ENCODE measurements around the gene KRT15. TPM values are rescaled to one million over a fixed set of nuclear protein-coding genes. Genes with fewer than 3 reads are reported as not detected.

Gene KRT15
- total and polyA plus RNA-seq, 2 donors (not counting 1 experiment from before 2014, with no cell fraction given), result not detected

DNA sequence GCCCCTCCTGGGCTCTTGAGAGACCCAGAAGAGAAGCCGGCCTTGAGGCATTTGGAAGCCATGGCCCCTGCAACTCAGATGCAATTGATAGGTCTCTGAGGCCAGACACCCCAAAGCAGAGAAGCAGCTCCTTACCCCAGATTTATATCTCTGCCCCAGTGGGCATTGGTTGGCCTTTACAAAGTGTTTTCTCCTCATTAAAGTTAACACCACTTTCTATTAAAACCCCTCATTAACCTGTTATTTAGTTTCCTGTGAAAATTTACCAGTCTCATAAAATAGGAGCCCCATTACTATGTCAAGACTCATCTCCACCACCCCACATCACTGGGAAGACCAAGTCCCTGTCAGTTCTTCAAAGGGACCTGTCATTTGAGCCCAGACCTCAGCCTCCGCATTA is 37.7 kb downstream of the KRT15 start, which contains the start of gene KRT35:
Gene KRT35, minus strand, starts transcription at position 116 of the 400 bp plus-strand sequence. Its CDS starts 54 bp downstream, at position 62.
- ATAC-seq (ENCODE audit: low read depth) (no peak), DNase-seq (no peak)
- H3K27ac ChIP-seq (ENCODE audit: low read length in 2 of 2), result no peak within 1 kb of the TSS
- intact Hi-C loops (cut with micrococcal nuclease), result no loop called here
- Mint-ChIP-seq H3K4me1 (peaks cover 4% of the 10 kb centered on the region), H3K4me3 (no peak within 1 kb of the TSS), H3K27ac (no peak within 1 kb of the TSS), H3K27me3 (peaks cover 11% of the 10 kb centered on the region), H3K9me3 (ENCODE audit: insufficient read depth) (no peaks in the 10 kb centered on the region)
- no peak within 1 kb of the TSS for H3K4me3 ChIP-seq (ENCODE audit: control extremely low read depth in 1 of 5, extremely low read depth in 1 of 5, insufficient read depth in 1 of 5, low read depth in 2 of 5, low read length in 4 of 5)
- WGBS (ENCODE audit: insufficient coverage), result 100% methylated on average over 2 of the region's 2 CpGs
- no peak for TF ChIP-seq EZH2 (IDR thresholded peaks at IDR 0.05; ENCODE audit: borderline replicate concordance, insufficient read depth, low read depth, low read length, poor library complexity, severe bottlenecking)
- TF ChIP-seq, protein P1, sequence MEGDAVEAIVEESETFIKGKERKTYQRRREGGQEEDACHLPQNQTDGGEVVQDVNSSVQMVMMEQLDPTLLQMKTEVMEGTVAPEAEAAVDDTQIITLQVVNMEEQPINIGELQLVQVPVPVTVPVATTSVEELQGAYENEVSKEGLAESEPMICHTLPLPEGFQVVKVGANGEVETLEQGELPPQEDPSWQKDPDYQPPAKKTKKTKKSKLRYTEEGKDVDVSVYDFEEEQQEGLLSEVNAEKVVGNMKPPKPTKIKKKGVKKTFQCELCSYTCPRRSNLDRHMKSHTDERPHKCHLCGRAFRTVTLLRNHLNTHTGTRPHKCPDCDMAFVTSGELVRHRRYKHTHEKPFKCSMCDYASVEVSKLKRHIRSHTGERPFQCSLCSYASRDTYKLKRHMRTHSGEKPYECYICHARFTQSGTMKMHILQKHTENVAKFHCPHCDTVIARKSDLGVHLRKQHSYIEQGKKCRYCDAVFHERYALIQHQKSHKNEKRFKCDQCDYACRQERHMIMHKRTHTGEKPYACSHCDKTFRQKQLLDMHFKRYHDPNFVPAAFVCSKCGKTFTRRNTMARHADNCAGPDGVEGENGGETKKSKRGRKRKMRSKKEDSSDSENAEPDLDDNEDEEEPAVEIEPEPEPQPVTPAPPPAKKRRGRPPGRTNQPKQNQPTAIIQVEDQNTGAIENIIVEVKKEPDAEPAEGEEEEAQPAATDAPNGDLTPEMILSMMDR (IDR thresholded peaks at IDR 0.05), result no peak
- CTCF ChIA-PET, result no interaction called here
- H3K79me2 ChIP-seq (ENCODE audit: control insufficient read depth, insufficient read depth, low read length), result no peaks in the 10 kb centered on the region
- H3K9ac ChIP-seq (ENCODE audit: low read length), result no peak within 1 kb of the TSS
- H2AFZ ChIP-seq (ENCODE audit: insufficient read depth, low read depth, low read length, poor library complexity, severe bottlenecking), result no peak within 1 kb of the TSS
- H3K9me3 ChIP-seq (ENCODE audit: control extremely low read depth in 1 of 3, control insufficient read depth in 2 of 3, insufficient read depth in 1 of 3, low read length in 2 of 3), result no peaks in the 10 kb centered on the region
- POLR2A ChIA-PET, result no interaction called here
- no peaks in the 10 kb centered on the region for H4K20me1 ChIP-seq (ENCODE audit: control insufficient read depth, insufficient read depth, low read length, poor library complexity, severe bottlenecking)
- no peaks in the 10 kb centered on the region for H3K27me3 ChIP-seq (replicated peaks in 1 of 4; ENCODE audit: control extremely low read depth in 1 of 4, control insufficient read depth in 3 of 4, insufficient read depth in 4 of 4, low read length in 3 of 4)
- peaks cover 4 to 6% of the 10 kb centered on the region in 2 donors for H3K4me1 ChIP-seq (ENCODE audit: control insufficient read depth in 2 of 2, insufficient read depth in 2 of 2, low read length in 2 of 2)
- H3K4me2 ChIP-seq (replicated peaks; ENCODE audit: low read depth, low read length, poor library complexity, severe bottlenecking), result no peak within 1 kb of the TSS
- no peaks in the 10 kb centered on the region for H3K36me3 ChIP-seq (replicated peaks in 1 of 2; ENCODE audit: control extremely low read depth in 1 of 2, control insufficient read depth in 1 of 2, extremely low read depth in 1 of 2, insufficient read depth in 2 of 2, low read length in 1 of 2)

DNA sequence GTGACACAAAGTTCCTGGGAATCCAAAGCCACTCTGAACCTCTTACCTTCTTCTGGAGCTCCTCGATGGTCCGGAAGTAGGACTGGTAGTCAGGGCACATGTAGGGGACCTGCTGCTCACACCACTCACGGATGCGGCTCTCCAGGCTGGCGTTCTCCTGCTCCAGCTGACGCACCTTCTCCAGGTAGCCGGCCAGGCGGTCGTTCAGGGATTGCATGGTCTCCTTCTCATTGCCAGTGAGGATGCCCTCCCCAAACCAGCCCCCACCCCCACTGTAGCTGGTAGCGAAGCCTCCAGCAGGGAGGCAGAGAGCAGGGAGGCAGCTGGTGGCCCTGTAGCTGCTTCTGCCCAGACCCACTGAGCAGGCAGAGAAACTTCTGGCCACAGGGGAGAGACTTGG is 38.1 kb downstream of the KRT15 start:
- ChIA-PET POLR2A (no interaction called here), CTCF (no interaction called here)
- H3K9me3 Mint-ChIP-seq (ENCODE audit: insufficient read depth), result no peaks in the 10 kb centered on the region

More for the DNA sequence above, 38.1 kb downstream of the KRT15 start:
- Histone ChIP-seq H3K9me3 (ENCODE audit: control extremely low read depth in 1 of 3, control insufficient read depth in 2 of 3, insufficient read depth in 1 of 3, low read length in 2 of 3) (no peaks in the 10 kb centered on the region), H3K4me3 (ENCODE audit: control extremely low read depth in 1 of 5, extremely low read depth in 1 of 5, insufficient read depth in 1 of 5, low read depth in 2 of 5, low read length in 4 of 5) (no peak overlapping the region), H3K4me1 (ENCODE audit: control insufficient read depth in 2 of 2, insufficient read depth in 2 of 2, low read length in 2 of 2) (peaks cover 4 to 6% of the 10 kb centered on the region in 2 donors), H3K36me3 (replicated peaks in 1 of 2; ENCODE audit: control extremely low read depth in 1 of 2, control insufficient read depth in 1 of 2, extremely low read depth in 1 of 2, insufficient read depth in 2 of 2, low read length in 1 of 2) (no peaks in the 10 kb centered on the region), H2AFZ (ENCODE audit: insufficient read depth, low read depth, low read length, poor library complexity, severe bottlenecking) (no peak overlapping the region), H3K27ac (ENCODE audit: low read length in 2 of 2) (no peak overlapping the region), H3K27me3 (replicated peaks in 1 of 4; ENCODE audit: control extremely low read depth in 1 of 4, control insufficient read depth in 3 of 4, insufficient read depth in 4 of 4, low read length in 3 of 4) (no peaks in the 10 kb centered on the region), H4K20me1 (ENCODE audit: control insufficient read depth, insufficient read depth, low read length, poor library complexity, severe bottlenecking) (no peaks in the 10 kb centered on the region), H3K9ac (ENCODE audit: low read length) (no peak overlapping the region), H3K4me2 (replicated peaks; ENCODE audit: low read depth, low read length, poor library complexity, severe bottlenecking) (no peak overlapping the region), H3K79me2 (ENCODE audit: control insufficient read depth, insufficient read depth, low read length) (no peaks in the 10 kb centered on the region)
- Mint-ChIP-seq H3K27me3 (peaks cover 8% of the 10 kb centered on the region), H3K4me3 (no peak overlapping the region), H3K27ac (no peak overlapping the region), H3K4me1 (peaks cover 4% of the 10 kb centered on the region)
- WGBS (ENCODE audit: insufficient coverage), result 94% methylated on average over 9 of the region's 10 CpGs
- DNase-seq (no peak), ATAC-seq (ENCODE audit: low read depth) (no peak)
- TF ChIP-seq, protein P1 (IDR thresholded peaks at IDR 0.05), result no peak
- no peak for TF ChIP-seq EZH2 (IDR thresholded peaks at IDR 0.05; ENCODE audit: borderline replicate concordance, insufficient read depth, low read depth, low read length, poor library complexity, severe bottlenecking)
- intact Hi-C loops (cut with micrococcal nuclease), result no loop called here

Measured in B cell (primary cell).